CD8-positive, alpha-beta memory T cell (primary cell): ENCODE measurements around the gene LRRC3. TPM values are rescaled to one million over a fixed set of nuclear protein-coding genes. Genes with fewer than 3 reads are reported as not detected.

Experiments
- CTCF ChIA-PET: fragments of 350-600 bp; sonication (Branson Sonifier 250); formaldehyde crosslinking; loops from one replicate; lab custom pipeline; 2021; ENCODE audit warnings: antibody characterized with exemption; lab: Charles Lee
- POLR2A ChIA-PET: fragments of 350-600 bp; sonication (Branson Sonifier 250); formaldehyde crosslinking; loops from one replicate; lab custom pipeline; 2021; ENCODE audit warnings: antibody characterized with exemption; lab: Charles Lee
- DNase-seq, 5 donors: peaks; one replicate each; pipeline versions ENCODE4 v3.0.0 to v3.0.0-alpha.2; 2020 to 2022; ENCODE audit warnings: mixed read lengths in 1 of 5
- H3K27ac ChIP-seq: one replicate; pipeline ENCODE4 v1.7.0; 2013; ENCODE audit warnings: low read depth, mild to moderate bottlenecking, low read length, moderate library complexity
- H3K27me3 ChIP-seq: 2 replicates; pipeline ENCODE4 v1.7.0; 2013; ENCODE audit warnings: low read length, mild to moderate bottlenecking; ENCODE audit not compliant: insufficient read depth, poor library complexity, severe bottlenecking
- H3K36me3 ChIP-seq: 2 replicates; pipeline ENCODE4 v1.7.0; 2013; ENCODE audit warnings: mild to moderate bottlenecking, low read length, moderate library complexity; ENCODE audit not compliant: insufficient read depth
- H3K4me1 ChIP-seq: 2 replicates; pipeline ENCODE4 v1.7.0; 2013; ENCODE audit warnings: mild to moderate bottlenecking, low read length, moderate library complexity; ENCODE audit not compliant: insufficient read depth
- H3K4me3 ChIP-seq: 2 replicates; pipeline ENCODE4 v1.7.0; 2013; ENCODE audit warnings: mild to moderate bottlenecking, low read length
- H3K9me3 ChIP-seq: 2 replicates; pipeline ENCODE4 v1.7.0; 2013; ENCODE audit warnings: mild to moderate bottlenecking, low read length
- H3K27ac Mint-ChIP-seq, 8 donors: one replicate each; pipeline ENCODE4 v1.8.0; 2020 to 2021; ENCODE audit warnings: mixed read lengths in 8 of 8, mild to moderate bottlenecking in 6 of 8, inconsistent platforms in 3 of 8, moderate library complexity in 3 of 8
- H3K27me3 Mint-ChIP-seq, 2 donors: one replicate each; pipeline ENCODE4 v1.8.0; 2020 to 2021; ENCODE audit warnings: mixed read lengths in 2 of 2, mild to moderate bottlenecking in 1 of 2, moderate library complexity in 1 of 2
- H3K36me3 Mint-ChIP-seq, 3 donors: one replicate each; pipeline ENCODE4 v1.8.0; 2020 to 2021; ENCODE audit warnings: mixed read lengths in 3 of 3, inconsistent platforms in 1 of 3, mild to moderate bottlenecking in 1 of 3
- H3K4me1 Mint-ChIP-seq, 3 donors: one replicate each; pipeline ENCODE4 v1.8.0; 2020 to 2021; ENCODE audit warnings: mixed read lengths in 3 of 3, inconsistent platforms in 1 of 3, mild to moderate bottlenecking in 1 of 3
- H3K4me3 Mint-ChIP-seq, 7 donors: one replicate each; pipeline ENCODE4 v1.8.0; 2020 to 2021; ENCODE audit warnings: mixed read lengths in 7 of 7, mild to moderate bottlenecking in 6 of 7, moderate library complexity in 4 of 7, inconsistent platforms in 2 of 7
- H3K9me3 Mint-ChIP-seq, 5 donors: one replicate each; pipeline ENCODE4 v1.8.0; 2020 to 2022; ENCODE audit warnings: mixed read lengths in 5 of 5, mild to moderate bottlenecking in 3 of 5, moderate library complexity in 2 of 5, inconsistent platforms in 1 of 5
- polyA plus RNA-seq: library from polyadenylated mRNA; unstranded; fragments of 300-500 nt; fragmentation: Illumina TruSeq; gene quantifications from one replicate; pipeline ENCODE4 v1.2.3, GENCODE V29; 2021
- total RNA-seq, 2 experiments: library from RNA; stranded (reverse); gene quantifications; one replicate each; pipeline ENCODE4 v1.2.3, GENCODE V29; 2021

The LRRC3 gene
- total and polyA plus RNA-seq, 3 experiments from 2014 or later = 0.17 to 0.90 (median 0.80) TPM

- Mint-ChIP-seq H3K27ac (no peak overlapping the region), H3K36me3 (no peaks in the 10 kb centered on the region), H3K27me3 (peaks cover 9 to 22% of the 10 kb centered on the region in 2 donors), H3K4me1 (no peaks in the 10 kb centered on the region), H3K9me3 (no peaks in the 10 kb centered on the region), H3K4me3 (no peak overlapping the region)
- ChIA-PET POLR2A (no interaction called here), CTCF (interaction anchor here (1.1 kb wide), 1 partner anchor 20 kb away, joined by 3 read pairs; no protein-coding TSS in a partner anchor)
- Histone ChIP-seq H3K9me3 (no peaks in the 10 kb centered on the region), H3K4me1 (no peaks in the 10 kb centered on the region), H3K4me3 (no peak overlapping the region), H3K36me3 (no peaks in the 10 kb centered on the region), H3K27ac (no peak overlapping the region), H3K27me3 (no peaks in the 10 kb centered on the region)
- peak in 1 of 5 donors; percentile 25 for DNase-seq
Measured at GRCh38 chr21:44443291-44443890, 11.9 kb upstream of the LRRC3 start.

GRCh38 chr21:44443891-44444285 is 11.4 kb upstream of the LRRC3 start:
- Mint-ChIP-seq H3K27me3 (peaks cover 10 to 24% of the 10 kb centered on the region in 2 donors), H3K4me1 (no peaks in the 10 kb centered on the region), H3K4me3 (no peak overlapping the region), H3K36me3 (no peaks in the 10 kb centered on the region), H3K9me3 (no peaks in the 10 kb centered on the region), H3K27ac (no peak overlapping the region)
- CTCF ChIA-PET = no interaction called here
- Histone ChIP-seq H3K27me3 (no peaks in the 10 kb centered on the region), H3K9me3 (no peaks in the 10 kb centered on the region), H3K4me3 (no peak overlapping the region), H3K27ac (no peak overlapping the region), H3K36me3 (no peaks in the 10 kb centered on the region), H3K4me1 (no peaks in the 10 kb centered on the region)
- POLR2A ChIA-PET = no interaction called here
- peak in 1 of 5 donors; percentile 26 for DNase-seq

- Mint-ChIP-seq H3K27ac (no peak overlapping the region), H3K4me3 (no peak overlapping the region), H3K27me3 (peaks cover 15 to 29% of the 10 kb centered on the region in 2 donors), H3K9me3 (no peaks in the 10 kb centered on the region), H3K4me1 (no peaks in the 10 kb centered on the region), H3K36me3 (no peaks in the 10 kb centered on the region)
- peak in 1 of 5 donors; percentile 21 for DNase-seq
- CTCF ChIA-PET = no interaction called here
- Histone ChIP-seq H3K9me3 (no peaks in the 10 kb centered on the region), H3K4me3 (no peak overlapping the region), H3K4me1 (no peaks in the 10 kb centered on the region), H3K27ac (no peak overlapping the region), H3K36me3 (no peaks in the 10 kb centered on the region), H3K27me3 (no peaks in the 10 kb centered on the region)
- POLR2A ChIA-PET = no interaction called here
Measured at GRCh38 chr21:44444286-44444931, 10.9 kb upstream of the LRRC3 start.

- no peaks in the 10 kb centered on the region for H3K4me1 ChIP-seq
- ChIA-PET CTCF (no interaction called here), POLR2A (no interaction called here)
- peaks cover 15 to 30% of the 10 kb centered on the region in 2 donors for H3K27me3 Mint-ChIP-seq
- H3K9me3 Mint-ChIP-seq = no peaks in the 10 kb centered on the region
- no peaks in the 10 kb centered on the region for H3K4me1 Mint-ChIP-seq
- no peaks in the 10 kb centered on the region for H3K27me3 ChIP-seq
- no peaks in the 10 kb centered on the region for H3K9me3 ChIP-seq
- no peak overlapping the region for H3K4me3 ChIP-seq
- H3K27ac ChIP-seq = no peak overlapping the region
- no peaks in the 10 kb centered on the region for H3K36me3 Mint-ChIP-seq
- no peaks in the 10 kb centered on the region for H3K36me3 ChIP-seq
- DNase-seq = no peak
- no peak overlapping the region for H3K4me3 Mint-ChIP-seq
- H3K27ac Mint-ChIP-seq = peak overlapping the region in 1 of 8 donors; percentile 30
Measured at GRCh38 chr21:44445145-44445812, 10.0 kb upstream of the LRRC3 start.

- peaks cover 17 to 43% of the 10 kb centered on the region in 2 donors for H3K27me3 Mint-ChIP-seq
- H3K4me3 Mint-ChIP-seq = no peak overlapping the region
- no peaks in the 10 kb centered on the region for H3K27me3 ChIP-seq
- H3K4me1 Mint-ChIP-seq = no peaks in the 10 kb centered on the region
- CTCF ChIA-PET = no interaction called here
- no peaks in the 10 kb centered on the region for H3K36me3 ChIP-seq
- H3K27ac ChIP-seq = no peak overlapping the region
- POLR2A ChIA-PET = no interaction called here
- no peaks in the 10 kb centered on the region for H3K9me3 ChIP-seq
- H3K4me3 ChIP-seq = no peak overlapping the region
- H3K36me3 Mint-ChIP-seq = no peaks in the 10 kb centered on the region
- no peaks in the 10 kb centered on the region for H3K4me1 ChIP-seq
- DNase-seq = peak in 1 of 5 donors; percentile 30
- H3K27ac Mint-ChIP-seq = no peak overlapping the region
- H3K9me3 Mint-ChIP-seq = peaks cover 0 to 7% (median 0%) of the 10 kb centered on the region in 5 donors
Measured at GRCh38 chr21:44448651-44449131, 6.6 kb upstream of the LRRC3 start.

- ChIA-PET CTCF (no interaction called here), POLR2A (interaction anchor here (0.6 kb wide), 1 partner anchor 163 kb away, joined by 6 read pairs; no protein-coding TSS in a partner anchor)
- Mint-ChIP-seq H3K36me3 (no peaks in the 10 kb centered on the region), H3K4me1 (peaks cover 5 to 8% (median 5%) of the 10 kb centered on the region in 3 donors), H3K9me3 (peaks cover 0 to 7% (median 5%) of the 10 kb centered on the region in 5 donors), H3K4me3 (no peak overlapping the region), H3K27ac (no peak overlapping the region), H3K27me3 (peaks cover 13 to 41% of the 10 kb centered on the region in 2 donors)
- H3K4me3 ChIP-seq = no peak overlapping the region
- no peaks in the 10 kb centered on the region for H3K27me3 ChIP-seq
- peak in 1 of 5 donors; percentile 30 for DNase-seq
- peaks cover 1% of the 10 kb centered on the region for H3K4me1 ChIP-seq
- H3K27ac ChIP-seq = no peak overlapping the region
- H3K36me3 ChIP-seq = no peaks in the 10 kb centered on the region
- H3K9me3 ChIP-seq = no peaks in the 10 kb centered on the region
Measured at GRCh38 chr21:44449473-44450363, 5.6 kb upstream of the LRRC3 start.

- POLR2A ChIA-PET = no interaction called here
- Histone ChIP-seq H3K27ac (no peak overlapping the region), H3K36me3 (no peaks in the 10 kb centered on the region), H3K4me1 (peaks cover 4% of the 10 kb centered on the region), H3K4me3 (no peak overlapping the region), H3K9me3 (no peaks in the 10 kb centered on the region), H3K27me3 (no peaks in the 10 kb centered on the region)
- peak in 1 of 5 donors; percentile 30 for DNase-seq
- H3K36me3 Mint-ChIP-seq = no peaks in the 10 kb centered on the region
- H3K4me1 Mint-ChIP-seq = peaks cover 6 to 8% (median 7%) of the 10 kb centered on the region in 3 donors
- H3K27me3 Mint-ChIP-seq = peaks cover 13 to 35% of the 10 kb centered on the region in 2 donors
- no peak overlapping the region for H3K4me3 Mint-ChIP-seq
- CTCF ChIA-PET = no interaction called here
- H3K27ac Mint-ChIP-seq = no peak overlapping the region
- H3K9me3 Mint-ChIP-seq = peaks cover 0 to 7% (median 5%) of the 10 kb centered on the region in 5 donors
Measured at GRCh38 chr21:44450402-44450801, 4.9 kb upstream of the LRRC3 start.
